Neural progenitor cell (in vitro differentiated cells): ENCODE results near the gene IGFL1. TPM values are rescaled to one million over a fixed set of nuclear protein-coding genes. Genes with fewer than 3 reads are reported as not detected.
A peak's percentile ranks its signal among the peaks of the same experiment; 100 is the strongest.
"Not testable (repeated sequence)": the region's sequence is repeated elsewhere in the genome, so short reads cannot be mapped to it uniquely, and the experiment has no call there.

Experiments
- DNase-seq: peaks from one replicate; pipeline ENCODE4 v3.0.0-alpha.2; 2016; ENCODE audit warnings: low spot score
- H2AFZ ChIP-seq: fragments of 200-600 bp; sonication (generic); replicated peaks from 2 replicates; pipeline ENCODE4 v1.6.1; 2016; ENCODE audit warnings: antibody characterized with exemption
- H3F3A ChIP-seq: fragments of 200-600 bp; sonication (generic); 2 replicates; pipeline ENCODE4 v1.6.1; 2016; ENCODE audit warnings: antibody characterized with exemption, low read depth
- H3K27ac ChIP-seq: fragments of 200-600 bp; sonication (generic); 2 replicates; pipeline ENCODE4 v1.5.1; 2016; ENCODE audit warnings: mild to moderate bottlenecking
- H3K27me3 ChIP-seq: fragments of 200-600 bp; sonication (generic); 2 replicates; pipeline ENCODE4 v1.6.1; 2016; ENCODE audit warnings: mild to moderate bottlenecking, moderate library complexity
- H3K36me3 ChIP-seq: fragments of 200-600 bp; sonication (generic); 2 replicates; pipeline ENCODE4 v1.5.1; 2016
- H3K4me1 ChIP-seq: fragments of 200-600 bp; sonication (generic); 2 replicates; pipeline ENCODE4 v1.6.1; 2016; ENCODE audit warnings: mixed run types
- H3K4me2 ChIP-seq: fragments of 200-600 bp; sonication (generic); 2 replicates; pipeline ENCODE4 v1.6.1; 2016
- H3K4me3 ChIP-seq: fragments of 200-600 bp; sonication (generic); 2 replicates; pipeline ENCODE4 v1.5.1; 2016
- H3K79me2 ChIP-seq: fragments of 200-600 bp; sonication (generic); 2 replicates; pipeline ENCODE4 v1.6.1; 2016; ENCODE audit warnings: low read depth
- H3K9ac ChIP-seq: fragments of 200-600 bp; sonication (generic); 2 replicates; pipeline ENCODE4 v1.6.1; 2016
- H3K9me3 ChIP-seq: fragments of 200-600 bp; sonication (generic); 2 replicates; pipeline ENCODE4 v1.5.1; 2016; ENCODE audit warnings: low read depth
- H4K20me1 ChIP-seq: fragments of 200-600 bp; sonication (generic); 2 replicates; pipeline ENCODE4 v1.6.1; 2016; ENCODE audit warnings: low read depth
- H3K27ac Mint-ChIP-seq: 3 replicates; pipeline ENCODE4 v1.8.0; 2021; ENCODE audit warnings: mixed read lengths
- H3K27me3 Mint-ChIP-seq: 2 replicates; pipeline ENCODE4 v1.8.0; 2022; ENCODE audit warnings: low read depth, mild to moderate bottlenecking, inconsistent platforms, moderate library complexity, mixed read lengths; ENCODE audit not compliant: insufficient read depth
- H3K36me3 Mint-ChIP-seq: 3 replicates; pipeline ENCODE4 v1.8.0; 2021; ENCODE audit warnings: mixed read lengths
- H3K4me1 Mint-ChIP-seq: 3 replicates; pipeline ENCODE4 v1.8.0; 2021; ENCODE audit warnings: mixed read lengths
- H3K4me3 Mint-ChIP-seq: 3 replicates; pipeline ENCODE4 v1.8.0; 2021; ENCODE audit warnings: mild to moderate bottlenecking, moderate library complexity, mixed read lengths
- H3K9me3 Mint-ChIP-seq: 3 replicates; pipeline ENCODE4 v1.8.0; 2020; ENCODE audit warnings: mixed read lengths
- CTCF ChIP-seq: fragments of 200-600 bp; sonication (generic); IDR thresholded peaks from 2 replicates; pipeline ENCODE4 v1.5.1; 2017; ENCODE audit warnings: antibody characterized with exemption, mild to moderate bottlenecking
- EZH2 ChIP-seq: fragments of 200-600 bp; sonication (generic); IDR thresholded peaks from 2 replicates; pipeline ENCODE4 v1.6.1; 2017; ENCODE audit warnings: antibody characterized with exemption, mild to moderate bottlenecking, moderate library complexity
- EZH2phosphoT487 ChIP-seq: fragments of 200-600 bp; sonication (generic); IDR thresholded peaks from 2 replicates; pipeline ENCODE4 v1.6.1; 2017; ENCODE audit warnings: antibody characterized with exemption
- total RNA-seq: library from RNA; depleted of rRNA; stranded (reverse); fragments of >200 nt; gene quantifications from 2 replicates; pipeline ENCODE4 v1.2.3, GENCODE V29; 2015; ENCODE audit warnings: low replicate concordance

IGFL1 gene
- total RNA-seq, 1 donor from 2014 or later: not detected

- Histone ChIP-seq H4K20me1 (no peaks in the 10 kb centered on the region), H3K79me2 (no peaks in the 10 kb centered on the region), H3K36me3 (no peaks in the 10 kb centered on the region), H3K4me2 (no peak overlapping the region), H3K4me1 (peaks cover 44% of the 10 kb centered on the region), H3K27ac (peak overlapping the region; percentile 54), H3F3A (peaks cover 19% of the 10 kb centered on the region), H3K9me3 (no peaks in the 10 kb centered on the region), H3K27me3 (no peaks in the 10 kb centered on the region), H3K9ac (no peak overlapping the region), H2AFZ (no peak overlapping the region), H3K4me3 (no peak overlapping the region)
- Mint-ChIP-seq H3K4me3 (no peak overlapping the region), H3K9me3 (no peaks in the 10 kb centered on the region), H3K4me1 (peaks cover 6% of the 10 kb centered on the region), H3K27me3 (no peaks in the 10 kb centered on the region), H3K27ac (no peak overlapping the region), H3K36me3 (no peaks in the 10 kb centered on the region)
- TF ChIP-seq CTCF (no peak), EZH2 (no peak), EZH2phosphoT487 (no peak)
- no peak for DNase-seq
Measured at GRCh38 chr19:46240693-46241092, 11.2 kb downstream of the IGFL1 start.

- Histone ChIP-seq H3K27ac (peak overlapping the region; percentile 92), H3K4me3 (peak overlapping the region; percentile 18), H4K20me1 (no peaks in the 10 kb centered on the region), H3K4me2 (peak overlapping the region; percentile 65), H3K79me2 (no peaks in the 10 kb centered on the region), H3K9ac (no peak overlapping the region), H3K9me3 (no peaks in the 10 kb centered on the region), H3K27me3 (no peaks in the 10 kb centered on the region), H3F3A (peaks cover 19% of the 10 kb centered on the region), H2AFZ (no peak overlapping the region), H3K4me1 (peaks cover 52% of the 10 kb centered on the region), H3K36me3 (no peaks in the 10 kb centered on the region)
- H3K4me3 Mint-ChIP-seq: no peak overlapping the region
- H3K9me3 Mint-ChIP-seq: no peaks in the 10 kb centered on the region
- TF ChIP-seq EZH2phosphoT487: no peak
- no peak for TF ChIP-seq CTCF
- no peak for TF ChIP-seq EZH2
- no peaks in the 10 kb centered on the region for H3K36me3 Mint-ChIP-seq
- H3K4me1 Mint-ChIP-seq: peaks cover 6% of the 10 kb centered on the region
- DNase-seq: peak; percentile 73
- H3K27ac Mint-ChIP-seq: no peak overlapping the region
- H3K27me3 Mint-ChIP-seq: no peaks in the 10 kb centered on the region
Measured at GRCh38 chr19:46241626-46242025, 12.1 kb downstream of the IGFL1 start.

GRCh38 chr19:46243081-46243654, 13.6 kb downstream of the IGFL1 start:
- not testable (repeated sequence) for H3K4me3 ChIP-seq, H3K79me2 ChIP-seq, H3K9me3 ChIP-seq, H3K4me1 Mint-ChIP-seq, H3K9ac ChIP-seq, H3K27me3 ChIP-seq, H3K9me3 Mint-ChIP-seq, H3K36me3 Mint-ChIP-seq, H3K27me3 Mint-ChIP-seq, H2AFZ ChIP-seq, H3K4me2 ChIP-seq, H3K27ac ChIP-seq, DNase-seq, H3K4me3 Mint-ChIP-seq, H3K36me3 ChIP-seq, H4K20me1 ChIP-seq, H3K27ac Mint-ChIP-seq
- peaks cover 19% of the 10 kb centered on the region for H3F3A ChIP-seq
- H3K4me1 ChIP-seq: peaks cover 52% of the 10 kb centered on the region

GRCh38 chr19:46250076-46250735, 20.7 kb downstream of the IGFL1 start:
- Histone ChIP-seq H2AFZ (no peak overlapping the region), H3F3A (no peaks in the 10 kb centered on the region), H3K9ac (no peak overlapping the region), H3K27ac (no peak overlapping the region), H3K9me3 (no peaks in the 10 kb centered on the region), H3K27me3 (no peaks in the 10 kb centered on the region), H4K20me1 (no peaks in the 10 kb centered on the region), H3K4me1 (peaks cover 19% of the 10 kb centered on the region), H3K4me3 (no peak overlapping the region), H3K36me3 (no peaks in the 10 kb centered on the region), H3K4me2 (no peak overlapping the region), H3K79me2 (no peaks in the 10 kb centered on the region)
- Mint-ChIP-seq H3K4me1 (peaks cover 8% of the 10 kb centered on the region), H3K9me3 (no peaks in the 10 kb centered on the region), H3K27me3 (no peaks in the 10 kb centered on the region), H3K4me3 (no peak overlapping the region), H3K27ac (no peak overlapping the region), H3K36me3 (no peaks in the 10 kb centered on the region)
- no peak for TF ChIP-seq EZH2
- TF ChIP-seq EZH2phosphoT487: no peak
- TF ChIP-seq CTCF: no peak
- no peak for DNase-seq
